HG02884 (cell line): ENCODE results near the gene DOCK1.

Experiments used
- ATAC-seq: cut with Tn5 transposase; IDR thresholded peaks from one replicate; pipeline ENCODE4 v1.9.1; 2021; ENCODE audit warnings: mild to moderate bottlenecking, moderate library complexity; ENCODE audit not compliant: unreplicated experiment

The DOCK1 gene

DNA sequence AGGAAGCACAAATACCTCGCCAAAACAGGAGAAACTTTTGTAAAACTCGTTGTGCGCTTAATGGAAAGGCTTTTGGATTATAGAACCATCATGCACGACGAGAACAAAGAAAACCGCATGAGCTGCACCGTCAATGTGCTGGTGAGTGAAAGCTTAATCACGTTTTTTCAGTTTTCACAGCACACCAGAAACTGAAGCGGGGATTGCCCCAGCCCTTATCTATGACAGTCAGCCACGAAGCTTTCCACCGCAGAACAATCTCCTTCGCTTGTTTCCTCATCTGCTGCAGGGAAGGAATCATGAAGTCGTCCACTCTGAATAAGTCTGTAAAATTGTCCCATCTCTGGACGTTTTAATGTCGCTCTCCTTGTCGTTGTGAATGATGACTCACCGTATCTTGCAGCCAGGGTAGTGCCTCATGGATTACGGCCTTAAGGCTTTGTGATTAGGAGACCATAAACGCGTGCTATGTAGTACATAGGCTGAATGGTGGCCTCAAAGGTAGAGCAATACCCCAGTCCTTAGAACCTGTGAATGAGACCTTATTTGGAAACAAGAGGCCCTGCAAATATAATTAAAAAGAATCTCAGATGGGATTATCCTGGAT is 468.9 kb downstream of the DOCK1 start:
- ATAC-seq, result no peak

DNA sequence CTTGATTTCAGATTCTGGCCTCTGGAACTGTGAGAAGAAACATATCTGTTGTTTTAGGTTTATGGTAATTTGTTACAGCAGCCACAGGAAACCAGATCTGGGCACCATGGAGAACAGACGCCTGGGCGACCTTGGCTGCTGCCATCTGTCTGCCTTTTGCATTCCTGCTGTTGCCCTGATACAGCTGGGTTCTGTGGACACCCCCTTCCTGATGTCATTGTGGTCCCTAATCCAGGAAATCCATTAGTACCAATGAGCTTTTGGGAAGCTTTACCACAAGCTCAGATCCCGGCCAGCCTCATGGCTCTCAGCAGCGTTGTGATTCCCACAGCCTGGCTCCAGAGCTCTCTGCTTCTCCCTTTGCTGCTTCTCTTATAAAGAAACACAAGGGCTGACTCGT is 469.7 kb downstream of the DOCK1 start:
- no peak for ATAC-seq

DNA sequence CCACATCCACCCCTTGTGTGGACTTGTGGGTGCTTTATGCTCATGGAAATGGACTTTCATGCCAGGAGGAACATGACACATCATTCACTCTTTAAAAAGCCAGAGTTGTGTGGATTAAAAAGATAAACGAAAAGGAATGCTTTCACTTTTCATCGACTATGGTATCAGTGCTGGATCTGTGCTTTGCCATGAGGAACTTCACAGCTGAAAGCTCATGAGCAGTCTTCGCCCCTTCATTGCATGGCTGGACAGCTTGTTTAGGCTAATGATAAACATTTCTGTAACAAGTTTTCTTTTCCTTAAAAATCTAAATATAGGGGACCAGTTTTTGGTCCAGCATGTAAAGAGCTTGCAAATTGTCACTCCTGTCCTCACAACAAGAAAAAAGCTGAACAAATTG is 470.2 kb downstream of the DOCK1 start:
- no peak for ATAC-seq

DNA sequence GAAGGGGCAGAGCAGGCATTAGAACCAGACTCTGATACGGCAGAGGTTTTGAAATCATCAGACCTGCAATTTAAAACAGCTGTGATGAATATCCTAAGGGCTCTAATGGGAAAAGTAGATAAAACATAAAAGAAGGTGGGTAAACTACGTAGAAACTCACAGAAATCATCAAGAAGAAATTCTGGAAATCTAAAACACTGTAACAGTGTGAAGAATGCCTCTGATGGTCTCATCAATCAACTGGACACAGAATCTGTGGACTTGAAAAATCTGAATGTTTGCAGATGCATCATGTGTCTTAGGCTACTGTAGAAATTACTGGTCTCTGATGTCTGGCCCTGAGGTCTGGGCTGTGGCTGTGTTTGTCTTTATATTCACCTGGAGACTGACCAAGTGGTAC is 470.8 kb downstream of the DOCK1 start:
- no peak for ATAC-seq

DNA sequence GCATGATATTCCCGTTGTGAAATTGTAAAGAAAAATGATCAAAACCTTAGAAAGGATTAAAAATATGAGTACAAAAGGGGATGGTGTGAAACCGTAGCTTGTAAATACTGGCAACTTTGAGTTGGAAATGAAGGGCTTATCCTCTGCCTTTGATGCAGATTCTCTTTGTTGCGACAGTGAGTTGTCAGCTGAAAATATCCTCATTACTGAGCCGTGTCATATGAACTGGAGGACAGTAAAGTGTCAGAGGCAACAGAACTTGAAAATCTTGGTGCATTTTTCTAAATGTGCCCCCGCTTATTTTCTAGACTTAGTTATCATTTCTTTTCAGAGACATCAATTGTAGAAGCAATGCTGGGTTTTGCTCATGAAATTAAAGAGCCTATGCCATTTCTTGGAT is 473.4 kb downstream of the DOCK1 start:
- no peak for ATAC-seq

DNA sequence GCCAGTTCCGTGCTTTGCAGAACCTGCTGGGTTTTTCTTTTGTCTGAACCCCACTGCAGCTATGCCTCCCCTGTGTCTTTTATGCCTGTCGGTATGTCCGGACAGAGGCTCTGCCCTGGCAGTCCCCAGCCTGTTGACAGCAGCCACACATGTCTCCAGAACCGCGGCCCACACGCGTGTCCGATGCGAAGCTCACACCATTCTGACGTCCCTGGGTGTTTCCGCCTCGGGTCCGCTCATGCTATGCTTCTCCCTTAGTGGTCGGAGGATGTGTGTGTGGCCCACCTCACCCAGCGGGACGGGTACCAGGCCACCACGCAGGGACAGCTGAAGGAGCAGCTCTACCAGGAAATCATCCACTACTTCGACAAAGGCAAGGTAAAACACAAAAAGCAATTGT is 479.3 kb downstream of the DOCK1 start:
- ATAC-seq, result no peak

DNA sequence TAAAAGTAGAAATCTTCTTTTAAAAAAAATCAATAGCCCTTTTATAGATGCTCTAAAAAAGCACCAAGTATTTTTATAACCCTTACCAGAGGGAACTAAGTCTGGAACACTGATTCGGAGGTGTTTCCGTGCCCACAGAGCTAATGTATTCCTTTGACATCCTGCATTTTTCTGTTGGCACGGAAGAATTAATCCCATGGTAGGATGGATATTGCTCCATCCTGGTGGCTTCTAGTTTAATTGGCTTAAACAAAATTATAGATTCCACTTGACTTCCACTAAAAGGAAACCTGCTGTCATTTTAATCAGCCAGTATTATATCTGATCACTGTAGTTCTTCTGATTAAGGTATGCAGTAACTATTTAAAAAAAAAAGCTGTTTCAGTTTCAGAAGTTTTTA is 479.8 kb downstream of the DOCK1 start:
- ATAC-seq, result no peak

DNA sequence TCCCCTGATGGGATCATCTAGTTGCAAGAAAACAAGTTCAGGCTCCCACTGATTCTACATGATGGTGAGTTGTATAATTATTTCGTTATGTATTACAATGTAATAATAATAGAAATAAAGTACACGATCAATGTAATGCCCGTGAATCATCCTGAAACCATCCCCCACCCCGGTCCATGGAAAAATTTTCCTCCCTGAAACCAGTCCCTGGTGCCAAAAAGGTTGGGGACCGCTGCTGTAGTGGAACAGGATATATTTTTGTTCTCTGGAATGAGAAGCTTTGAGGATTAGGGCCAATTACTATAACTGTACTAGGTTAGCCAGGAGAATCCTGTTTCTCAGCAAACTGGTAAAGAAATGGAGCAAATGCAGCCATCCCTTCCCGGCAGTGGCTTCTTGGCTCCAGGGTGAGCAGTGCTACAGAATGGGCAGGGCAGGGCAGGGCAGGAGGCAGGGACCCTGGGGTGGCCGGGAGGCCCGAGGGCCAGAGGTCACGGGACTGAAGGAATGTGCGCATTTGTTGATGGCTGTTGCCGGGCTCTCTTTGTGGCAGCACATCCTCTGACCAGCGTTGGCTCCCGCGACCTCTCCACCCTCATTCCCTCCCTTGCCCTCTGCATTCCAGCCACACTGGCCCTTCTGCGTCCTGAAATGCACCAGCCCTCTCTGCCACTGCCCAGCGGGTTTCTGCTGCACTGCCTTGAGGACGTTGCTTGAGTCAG is 481.5 kb downstream of the DOCK1 start:
- ATAC-seq, result no peak

DNA sequence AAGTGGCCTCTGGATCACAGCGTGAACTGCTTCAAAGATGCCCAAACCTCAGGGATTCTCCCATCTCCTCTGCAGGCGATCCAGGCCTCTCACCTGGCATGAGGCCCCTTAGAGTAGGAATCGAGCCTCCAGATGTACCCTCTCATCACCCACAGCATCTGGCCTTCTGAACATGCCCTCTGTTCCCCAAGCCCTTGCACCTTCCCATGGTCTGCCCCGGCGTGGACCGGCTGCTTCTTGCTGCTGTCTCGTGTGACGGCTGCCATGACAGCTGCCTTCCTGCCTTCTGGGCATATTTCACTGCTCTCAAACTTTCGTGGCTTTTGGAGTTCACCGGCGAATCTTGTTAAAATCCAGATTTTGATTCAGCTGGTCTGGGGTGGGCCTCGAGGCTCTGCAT is 486.6 kb downstream of the DOCK1 start:
- ATAC-seq, result no peak

DNA sequence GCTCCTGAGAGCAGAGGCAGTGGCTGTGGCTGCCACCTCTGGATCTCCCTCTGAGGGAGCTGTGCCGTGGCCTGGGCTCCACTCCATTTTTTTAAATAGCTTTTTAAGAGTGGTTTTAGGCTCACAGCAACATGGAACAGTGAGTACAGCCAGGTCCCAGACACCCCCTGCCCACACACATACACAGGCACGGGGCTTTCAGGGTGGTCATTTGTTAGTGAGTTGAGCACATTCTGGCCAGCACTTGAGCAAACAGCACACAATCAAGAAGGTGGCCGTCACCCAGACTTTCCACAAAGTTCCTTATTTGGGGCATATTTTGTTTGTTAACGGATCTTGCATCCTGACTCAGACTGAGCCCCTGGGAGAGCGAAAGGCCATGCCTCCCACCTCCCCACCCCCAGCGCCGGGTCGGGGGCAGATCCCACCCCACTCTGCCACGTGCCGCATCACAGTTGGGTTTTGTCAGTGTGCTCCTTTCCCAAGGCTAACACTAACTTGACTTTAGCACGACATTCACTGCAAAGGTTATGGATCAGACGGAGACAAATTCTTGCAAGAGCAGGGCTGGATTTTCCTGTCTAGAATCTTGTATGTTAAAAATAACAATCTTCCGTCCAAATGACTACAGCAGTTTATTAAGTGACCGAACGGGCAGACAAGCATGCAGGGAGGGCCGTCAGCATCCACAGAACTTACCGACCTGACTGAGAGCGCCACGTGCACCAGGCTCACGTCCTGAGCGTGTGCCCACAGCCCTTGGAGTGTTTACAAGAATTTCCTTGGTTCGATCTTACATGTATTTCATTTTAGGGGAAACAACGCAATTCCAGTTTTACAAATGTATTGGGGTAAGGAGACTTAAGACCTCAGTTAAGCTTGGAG is 487.4 kb downstream of the DOCK1 start:
- ATAC-seq, result no peak

DNA sequence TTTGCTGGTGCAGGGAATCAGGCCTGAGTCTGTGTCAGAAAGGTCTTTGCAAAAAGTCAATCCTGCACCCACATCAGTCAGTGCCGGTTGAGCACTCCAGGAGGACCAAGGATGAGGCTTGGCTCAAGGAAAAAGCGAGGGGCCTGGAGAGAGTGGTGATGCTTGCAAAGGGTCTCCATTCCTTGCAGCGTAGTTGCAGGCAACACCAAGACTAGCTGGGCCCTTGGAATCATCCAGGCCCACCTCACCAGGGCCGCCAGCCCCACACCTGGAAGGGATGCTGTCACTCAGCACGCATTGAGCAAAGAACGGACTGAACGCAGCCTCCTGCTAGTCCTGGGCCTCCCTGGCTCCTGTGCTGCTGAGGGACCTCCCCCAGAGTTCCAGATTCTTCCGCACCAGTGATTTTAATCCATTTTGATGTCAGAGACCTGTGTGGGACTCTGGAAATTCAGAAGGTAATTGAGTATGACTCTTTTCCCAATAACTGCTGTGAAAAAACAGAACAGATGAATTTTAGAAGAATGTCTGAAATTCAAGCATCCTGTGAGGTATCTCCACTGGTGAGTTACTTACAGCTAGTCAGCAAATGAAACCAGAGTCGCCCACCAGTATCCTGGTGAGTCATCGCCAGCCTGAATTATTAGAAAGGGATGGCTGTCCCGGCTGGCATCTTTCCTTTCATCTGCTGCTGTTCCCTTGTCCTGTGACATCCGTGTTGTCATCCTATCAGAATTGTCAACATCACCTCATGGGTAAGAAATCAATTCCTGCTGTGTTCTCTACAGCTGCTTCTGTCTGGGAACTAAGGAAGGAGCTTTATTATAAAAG is 493.1 kb downstream of the DOCK1 start:
- no peak for ATAC-seq

DNA sequence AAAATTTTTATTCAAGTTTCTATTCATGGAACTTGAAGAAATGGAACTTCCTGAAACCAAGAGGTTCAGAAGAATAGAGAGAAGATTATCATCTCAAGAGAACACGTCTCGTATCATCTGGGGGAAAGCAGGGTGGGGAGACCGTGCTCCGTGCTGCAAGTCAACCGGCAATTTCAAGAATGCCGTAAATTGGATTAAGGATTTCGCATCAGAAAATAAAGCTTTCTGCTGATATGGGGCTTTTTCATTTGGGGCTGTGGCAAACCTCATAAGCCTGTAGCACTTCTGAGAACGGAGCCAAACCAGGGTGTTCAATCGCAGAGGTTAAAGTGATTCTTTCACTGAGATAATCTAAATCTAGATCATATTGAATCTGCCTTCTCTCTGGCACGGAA is 493.7 kb downstream of the DOCK1 start:
- no peak for ATAC-seq

DNA sequence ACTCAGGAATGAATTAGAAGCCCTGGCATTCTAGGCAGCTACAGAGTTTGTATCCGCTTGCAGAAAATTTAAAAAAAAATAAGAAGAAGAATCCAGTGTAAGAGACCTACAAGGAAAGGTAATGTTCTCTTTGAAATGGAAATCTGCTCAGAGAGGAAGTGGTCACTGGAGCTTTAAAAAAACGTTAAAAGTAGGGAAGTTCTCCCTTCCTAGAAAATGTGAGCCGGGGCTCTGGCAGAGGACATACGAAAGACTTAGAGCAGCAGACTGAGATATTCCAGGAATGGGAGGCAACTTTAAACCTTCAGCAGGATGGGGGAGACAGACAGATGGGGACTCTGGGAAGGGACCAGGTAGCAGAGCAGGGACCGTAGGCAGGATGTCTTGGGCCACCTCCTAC is 494.4 kb downstream of the DOCK1 start:
- no peak for ATAC-seq

DNA sequence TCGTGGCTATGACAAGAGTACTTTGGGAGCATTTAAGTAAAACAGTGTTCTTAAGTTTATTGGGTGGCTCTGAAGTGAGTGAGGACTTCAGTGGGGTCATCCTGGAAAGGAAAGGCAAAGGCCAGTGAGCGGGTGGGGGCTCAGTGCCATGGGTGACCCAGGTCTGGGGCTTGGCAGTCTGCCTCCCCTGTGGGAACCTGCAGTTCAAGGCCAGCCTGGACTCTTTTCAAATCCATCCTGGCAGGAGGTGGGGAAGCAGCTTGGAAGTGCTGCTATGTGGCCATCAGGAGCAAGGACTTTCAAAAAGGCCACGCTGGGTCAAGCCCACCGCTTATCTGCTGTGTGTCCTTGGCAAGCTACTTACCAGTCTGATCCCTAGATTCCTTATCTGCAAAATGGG is 495.0 kb downstream of the DOCK1 start:
- no peak for ATAC-seq

DNA sequence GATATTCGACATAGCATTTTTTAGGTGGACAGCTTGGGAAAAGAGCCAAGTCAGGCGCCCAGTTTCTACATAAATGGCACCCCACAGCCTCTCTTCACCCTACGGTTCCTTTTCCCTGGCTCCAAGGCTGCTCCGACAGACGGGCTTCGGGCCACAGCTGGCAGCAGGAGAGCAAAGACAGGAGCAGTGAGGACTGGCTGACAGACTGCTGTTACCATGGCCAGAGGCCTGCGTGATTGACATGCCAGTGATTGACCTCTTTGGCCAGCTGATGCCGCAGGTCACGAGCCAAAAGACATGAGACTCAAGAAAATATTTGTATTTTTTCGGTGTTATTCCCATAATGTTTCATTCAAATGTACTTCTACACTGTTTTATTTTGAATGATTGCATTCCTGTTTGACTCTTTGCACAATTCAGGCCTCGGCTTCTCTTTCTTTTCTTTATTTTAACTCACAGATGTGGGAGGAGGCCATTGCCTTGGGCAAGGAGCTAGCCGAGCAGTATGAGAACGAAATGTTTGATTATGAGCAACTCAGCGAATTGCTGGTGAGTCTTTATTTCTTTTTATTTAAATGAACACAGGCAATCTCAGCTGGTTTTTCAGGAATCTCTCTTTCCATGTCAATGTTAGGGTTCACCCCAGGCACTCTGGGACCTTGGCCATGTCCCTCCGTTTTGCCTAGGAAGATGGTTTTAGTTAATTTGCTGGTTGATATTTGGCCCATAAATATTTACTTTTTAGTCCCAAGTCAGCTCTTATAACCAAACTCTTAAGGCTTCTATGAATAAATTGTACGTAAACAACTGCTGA is 497.6 kb downstream of the DOCK1 start:
- ATAC-seq, result no peak

DNA sequence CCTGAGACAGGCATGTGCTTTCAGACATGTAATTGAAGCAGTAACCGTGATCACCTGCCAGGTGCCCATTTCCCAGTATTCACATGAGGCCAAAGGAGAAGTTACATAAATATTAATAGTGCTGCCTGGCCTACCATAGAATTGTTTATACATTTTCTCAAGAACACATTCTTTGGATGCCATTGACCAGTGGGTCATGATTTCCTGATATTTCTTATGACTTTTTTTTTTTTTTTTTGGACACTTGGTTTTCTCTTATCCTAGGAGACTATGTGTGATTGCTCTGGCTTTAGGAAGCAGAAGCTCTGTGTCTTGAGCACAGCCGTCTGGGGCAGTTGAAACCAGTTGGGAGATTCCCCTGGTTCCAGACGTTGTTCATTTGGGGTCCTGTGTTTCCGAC is 500.0 kb downstream of the DOCK1 start:
- no peak for ATAC-seq

DNA sequence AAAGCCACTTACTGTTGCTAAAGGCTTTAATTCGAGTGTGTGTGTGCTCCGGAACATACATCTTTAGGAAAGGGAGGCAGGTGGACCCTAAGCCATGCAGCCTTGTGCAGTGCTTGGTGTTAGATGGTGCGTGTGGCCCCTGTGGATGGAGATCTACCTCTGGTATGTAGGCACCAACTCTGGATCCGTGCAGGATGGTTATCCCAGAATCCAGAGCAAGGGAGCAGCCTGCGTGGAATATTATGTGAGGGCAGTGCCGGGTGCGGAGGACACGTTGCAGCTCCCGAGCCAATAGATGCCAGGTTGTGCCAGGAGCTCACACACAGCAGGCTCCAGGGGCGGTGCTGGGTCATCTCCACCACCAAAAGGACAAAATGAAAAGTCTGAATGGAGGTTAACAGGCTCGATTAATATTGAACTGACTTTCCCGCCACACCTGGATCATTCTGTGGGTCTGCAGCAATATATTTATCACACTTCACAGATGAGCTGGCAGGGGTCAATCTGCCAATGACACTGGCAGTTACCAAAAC is 500.9 kb downstream of the DOCK1 start:
- no peak for ATAC-seq

DNA sequence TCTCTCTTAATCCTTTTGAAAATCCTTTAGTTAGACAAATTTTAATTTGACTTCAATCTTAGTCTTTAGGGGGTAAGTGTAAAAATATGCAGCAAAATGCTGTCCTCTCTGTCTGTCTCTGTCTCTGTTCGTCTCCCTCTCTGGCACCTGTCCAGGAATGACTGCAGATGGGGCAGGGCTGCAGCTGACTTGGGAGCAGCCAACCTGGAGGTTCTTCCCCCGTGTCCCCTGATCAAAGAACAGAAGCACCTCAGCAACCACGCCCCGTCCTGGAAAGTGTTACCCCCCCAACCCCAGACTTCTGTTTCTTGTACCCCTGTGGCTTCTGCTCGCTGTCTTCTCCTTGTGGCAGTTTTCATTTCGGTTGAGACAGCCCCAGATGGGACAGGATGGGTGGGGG is 502.3 kb downstream of the DOCK1 start:
- no peak for ATAC-seq

DNA sequence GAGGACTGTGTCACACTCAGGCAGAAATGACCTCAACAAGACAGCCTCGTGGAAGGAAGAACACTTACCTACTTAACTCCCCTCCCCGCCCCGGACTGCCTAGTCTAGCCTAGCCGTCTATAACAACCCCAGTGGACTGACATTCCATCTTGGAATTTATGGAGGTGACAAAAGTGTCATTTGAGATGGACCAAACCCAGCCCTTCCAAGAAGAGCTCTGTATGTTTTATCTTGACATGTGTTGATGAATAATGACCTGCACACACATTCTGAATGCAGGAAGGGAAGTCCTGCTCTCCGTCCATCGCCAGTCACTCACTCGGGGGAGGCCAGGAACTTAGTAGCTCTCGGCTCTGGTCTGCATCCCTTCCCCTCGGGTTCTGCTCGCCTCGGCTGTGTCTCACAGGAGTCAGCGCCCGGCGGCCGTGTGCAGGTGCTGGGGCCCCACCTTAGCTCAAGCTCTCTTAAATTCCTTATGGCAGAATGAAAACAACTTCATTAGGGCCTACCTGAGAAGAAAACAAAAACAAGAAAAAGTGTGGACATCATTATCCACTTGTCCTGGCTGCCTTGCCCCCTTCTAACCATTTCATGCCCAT is 503.0 kb downstream of the DOCK1 start:
- ATAC-seq, result no peak

DNA sequence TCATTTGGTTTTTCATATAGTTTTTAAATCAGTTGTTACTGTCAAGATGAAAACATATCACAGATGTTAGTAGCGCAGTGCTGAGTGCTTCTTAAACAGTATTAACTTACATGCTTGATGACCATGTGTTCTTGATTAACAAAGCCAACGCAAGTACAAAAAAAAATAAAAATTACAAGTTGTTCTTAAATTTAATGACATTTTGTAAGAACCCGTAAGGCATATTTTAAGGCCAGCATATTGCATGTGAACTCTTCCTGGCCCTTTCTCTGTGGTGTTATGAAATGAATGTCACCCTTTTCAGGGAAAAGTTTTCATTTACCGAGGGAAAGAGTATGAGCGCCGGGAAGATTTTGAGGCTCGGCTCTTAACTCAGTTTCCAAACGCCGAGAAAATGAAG is 503.5 kb downstream of the DOCK1 start:
- no peak for ATAC-seq
